ELF-1 (cell line): ENCODE results near the gene SERPINE2.

Source experiments
- DNase-seq: peaks from one replicate; pipeline ENCODE4 v3.0.0-alpha.2; 2016; ENCODE audit warnings: low read depth, low spot score

SERPINE2 gene

GRCh38 chr2:224042191-224042696 is 3.2 kb upstream of the SERPINE2 start:
- DNase-seq: no peak

- no peak for DNase-seq
Measured at GRCh38 chr2:224041554-224041953, 2.5 kb upstream of the SERPINE2 start.

GRCh38 chr2:224040753-224041152 is 1.7 kb upstream of the SERPINE2 start:
- DNase-seq: no peak

- DNase-seq: no peak
Measured at GRCh38 chr2:224039770-224040440, 819 bp upstream of the SERPINE2 start.

GRCh38 chr2:224038830-224039079 is 331 bp downstream of the SERPINE2 start:
- no peak for DNase-seq

GRCh38 chr2:224038049-224038829 is 847 bp downstream of the SERPINE2 start:
- peak; percentile 65 for DNase-seq

- no peak for DNase-seq
Measured at GRCh38 chr2:224036731-224037361, 2.2 kb downstream of the SERPINE2 start.

- no peak for DNase-seq
Measured at GRCh38 chr2:224034017-224034416, 5.1 kb downstream of the SERPINE2 start.

GRCh38 chr2:224033601-224034000 is 5.5 kb downstream of the SERPINE2 start:
- no peak for DNase-seq

GRCh38 chr2:224032283-224032682 is 6.8 kb downstream of the SERPINE2 start:
- no peak for DNase-seq

GRCh38 chr2:224031358-224031970 is 7.6 kb downstream of the SERPINE2 start:
- DNase-seq: no peak

- no peak for DNase-seq
Measured at GRCh38 chr2:224030786-224031185, 8.3 kb downstream of the SERPINE2 start.

- DNase-seq: no peak
Measured at GRCh38 chr2:224029876-224030275, 9.2 kb downstream of the SERPINE2 start.

GRCh38 chr2:224027931-224028330 is 11.2 kb downstream of the SERPINE2 start:
- no peak for DNase-seq

GRCh38 chr2:224027070-224027469 is 12.0 kb downstream of the SERPINE2 start:
- peak; percentile 90 for DNase-seq

- peak; percentile 30 for DNase-seq
Measured at GRCh38 chr2:224025874-224026273, 13.2 kb downstream of the SERPINE2 start.

GRCh38 chr2:224024270-224024669 is 14.8 kb downstream of the SERPINE2 start:
- DNase-seq: no peak

GRCh38 chr2:224023188-224023587 is 15.9 kb downstream of the SERPINE2 start:
- DNase-seq: no peak

GRCh38 chr2:224022486-224022885 is 16.6 kb downstream of the SERPINE2 start:
- no peak for DNase-seq

- DNase-seq: no peak
Measured at GRCh38 chr2:224020523-224020922, 18.6 kb downstream of the SERPINE2 start.

GRCh38 chr2:224017957-224018356 is 21.1 kb downstream of the SERPINE2 start:
- peak; percentile 27 for DNase-seq

GRCh38 chr2:224016963-224017362 is 22.1 kb downstream of the SERPINE2 start:
- no peak for DNase-seq
